Islet precursor cell (in vitro differentiated cells): ENCODE data around the gene TAS2R1.

Experiments used
- DNase-seq: peaks from one replicate; pipeline ENCODE4 v3.0.0-alpha.2; 2018

The TAS2R1 gene

DNA sequence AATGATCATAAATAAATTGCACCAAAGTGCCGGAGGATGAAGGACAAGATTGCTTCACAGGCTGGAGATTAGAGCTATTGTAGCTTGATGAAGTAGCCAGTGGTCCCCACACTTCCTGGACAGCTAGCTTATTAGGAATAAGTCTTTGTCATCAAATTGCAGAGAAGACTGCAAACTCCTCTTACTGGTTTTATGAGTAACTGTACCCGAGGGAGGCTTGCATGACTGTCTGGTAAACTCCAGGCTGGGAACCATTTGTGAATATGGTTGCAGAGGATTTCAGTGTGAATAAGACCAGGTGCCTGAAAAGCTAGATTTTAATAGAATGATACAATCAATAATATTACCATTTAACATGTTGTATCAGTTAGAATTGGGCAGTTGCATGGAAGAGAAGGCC is 47.7 kb downstream of the TAS2R1 start:
- DNase-seq, result no peak
